ENCODE data around the gene C11orf98. TPM values are rescaled to one million over a fixed set of nuclear protein-coding genes. Genes with fewer than 3 reads are reported as not detected.
"Not testable (repeated sequence)": the region's sequence is repeated elsewhere in the genome, so short reads cannot be mapped to it uniquely, and the experiment has no call there.

The C11orf98 gene
- total RNA-seq, 2 experiments from 2014 or later: 107 to 110 TPM

DNA sequence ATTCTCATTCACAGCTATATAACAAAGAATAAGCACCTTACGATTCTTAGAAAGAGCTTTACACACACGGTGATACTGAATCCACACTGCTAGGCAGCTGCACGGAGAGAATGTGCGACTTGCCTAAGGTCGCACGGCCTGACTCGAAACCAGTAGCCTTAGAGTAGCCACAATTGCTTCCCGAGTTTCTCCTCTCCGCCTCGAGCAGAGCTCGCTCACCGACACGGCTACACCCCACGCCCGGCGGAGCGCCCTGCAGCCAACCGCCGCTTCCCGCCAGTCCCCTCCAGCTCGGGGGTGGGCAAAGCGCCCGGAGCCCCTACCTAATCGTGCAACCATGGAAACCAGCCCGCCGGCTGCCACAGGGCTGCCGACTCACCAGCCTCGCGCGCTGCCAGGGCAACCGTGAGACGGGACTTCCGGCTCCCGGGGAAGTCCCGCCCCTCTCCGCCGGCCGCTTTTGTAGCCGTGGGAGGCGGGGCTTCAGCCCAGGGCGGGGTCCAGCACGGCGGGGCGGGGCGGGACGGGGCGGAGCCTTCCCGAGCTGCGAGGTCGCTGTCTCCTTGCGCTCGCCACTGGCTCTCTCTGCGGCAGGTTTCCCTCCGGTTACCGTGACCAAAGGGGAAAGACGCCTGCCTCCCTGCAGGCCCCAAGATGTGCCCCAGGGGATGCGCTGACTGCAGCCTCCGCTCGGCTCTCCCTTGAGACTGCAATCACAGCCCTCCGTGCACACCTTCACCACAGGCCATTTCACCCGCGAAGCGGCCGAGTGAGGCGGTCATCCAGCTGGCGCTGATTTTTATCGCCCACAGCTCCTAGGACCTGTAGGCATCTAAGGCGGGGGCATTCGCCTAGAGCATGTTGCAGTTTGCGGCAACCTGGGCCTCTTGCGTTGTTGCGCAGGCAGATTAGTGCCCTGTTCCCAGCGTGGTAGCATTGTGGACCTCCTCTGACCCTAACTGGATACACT lies 41.2 kb upstream of the C11orf98 start:
- intact Hi-C loops (cut with micrococcal nuclease): loop anchor here (5.0 kb wide), 2 partner anchors 46 to 114 kb away; partner anchors contain the start of genes TUT1 and ZBTB3
- CTCF ChIA-PET: interaction anchor here (0.6 to 2.0 kb wide), 7 partner anchors 9 to 281 kb away, joined by 3 to 8 read pairs (median 4); partner anchors contain the start of genes HNRNPUL2, STX5 and TTC9C

GRCh38 chr11:62705413-62705812 lies 40.4 kb upstream of the C11orf98 start:
- H3K27ac Mint-ChIP-seq: peak overlapping the region; percentile 70
- H3K4me3 Mint-ChIP-seq: peak overlapping the region; percentile 85
- no peak for DNase-seq
- no peaks in the 10 kb centered on the region for H3K27me3 Mint-ChIP-seq
- H3K4me1 Mint-ChIP-seq (ENCODE audit: low read depth): peaks cover 45% of the 10 kb centered on the region
- peaks cover 29% of the 10 kb centered on the region for H3K36me3 Mint-ChIP-seq
- H3K9me3 Mint-ChIP-seq: no peaks in the 10 kb centered on the region
- ChIA-PET POLR2A (interaction anchor here (0.8 to 5.4 kb wide), 7 partner anchors 16 to 135 kb away, joined by 3 to 29 read pairs (median 5); partner anchors contain the start of genes B3GAT3, GANAB, INTS5 and LBHD1), CTCF (interaction anchor here (0.5 to 2.0 kb wide), 7 partner anchors 8 to 281 kb away, joined by 3 to 8 read pairs (median 4); partner anchors contain the start of genes HNRNPUL2 and TTC9C)
- intact Hi-C loops (cut with micrococcal nuclease): loop anchor here (5.0 kb wide), 2 partner anchors 47 to 113 kb away; partner anchors contain the start of genes TUT1 and ZBTB3

More for the DNA sequence above, 41.2 kb upstream of the C11orf98 start:
- Mint-ChIP-seq H3K4me1 (ENCODE audit: low read depth) (peaks cover 50% of the 10 kb centered on the region), H3K27me3 (no peaks in the 10 kb centered on the region), H3K27ac (peak overlapping the region; percentile 70), H3K9me3 (no peaks in the 10 kb centered on the region), H3K36me3 (peaks cover 30% of the 10 kb centered on the region), H3K4me3 (peak overlapping the region; percentile 85)
- DNase-seq: peak; percentile 96
- POLR2A ChIA-PET: interaction anchor here (0.8 to 5.4 kb wide), 9 partner anchors 17 to 134 kb away, joined by 3 to 29 read pairs (median 5); partner anchors contain the start of genes B3GAT3, C11orf98, CSKMT and GANAB

DNA sequence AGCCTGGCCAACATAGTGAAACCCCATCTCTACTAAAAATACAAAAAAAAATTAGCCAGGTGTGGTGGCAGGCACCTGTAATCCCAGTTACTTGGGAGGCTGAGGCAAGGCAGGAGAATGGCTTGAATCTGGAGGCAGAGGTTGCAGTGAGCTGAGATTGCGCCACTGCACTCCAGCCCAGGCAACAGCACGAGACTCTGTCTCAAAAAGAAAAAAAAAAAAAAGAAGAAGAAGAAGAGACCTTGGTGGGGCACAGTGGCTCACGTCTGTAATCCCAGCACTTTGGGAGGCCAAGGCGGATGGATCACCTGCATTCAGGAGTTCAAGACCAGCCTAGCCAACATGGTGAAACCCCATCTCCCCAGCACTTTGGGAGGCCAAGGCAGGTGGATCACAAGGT lies 38.9 kb upstream of the C11orf98 start:
- not testable (repeated sequence) for H3K4me3 Mint-ChIP-seq

GRCh38 chr11:62702246-62702645 lies 37.2 kb upstream of the C11orf98 start:
- ChIA-PET CTCF (interaction anchor here (1.6 to 1.9 kb wide), 2 partner anchors 8 to 21 kb away, joined by 5 to 9 read pairs; no protein-coding TSS in a partner anchor), POLR2A (no interaction called here)
- H3K9me3 Mint-ChIP-seq: no peaks in the 10 kb centered on the region
- no peaks in the 10 kb centered on the region for H3K27me3 Mint-ChIP-seq
- no peak overlapping the region for H3K27ac Mint-ChIP-seq
- peaks cover 18% of the 10 kb centered on the region for H3K36me3 Mint-ChIP-seq
- DNase-seq: peak; percentile 33
- intact Hi-C loops (cut with micrococcal nuclease): no loop called here
- peaks cover 24% of the 10 kb centered on the region for H3K4me1 Mint-ChIP-seq (ENCODE audit: low read depth)
- H3K4me3 Mint-ChIP-seq: no peak overlapping the region

More for the DNA sequence above, 38.9 kb upstream of the C11orf98 start:
- H3K27ac Mint-ChIP-seq; H3K9me3 Mint-ChIP-seq; H3K27me3 Mint-ChIP-seq; DNase-seq; intact Hi-C loops (cut with micrococcal nuclease); POLR2A ChIA-PET: not testable (repeated sequence)
- CTCF ChIA-PET: interaction anchor here (0.6 kb wide), 1 partner anchor 63 kb away, joined by 3 read pairs; no protein-coding TSS in a partner anchor
- Mint-ChIP-seq H3K36me3 (peaks cover 20% of the 10 kb centered on the region), H3K4me1 (ENCODE audit: low read depth) (peaks cover 39% of the 10 kb centered on the region)

DNA sequence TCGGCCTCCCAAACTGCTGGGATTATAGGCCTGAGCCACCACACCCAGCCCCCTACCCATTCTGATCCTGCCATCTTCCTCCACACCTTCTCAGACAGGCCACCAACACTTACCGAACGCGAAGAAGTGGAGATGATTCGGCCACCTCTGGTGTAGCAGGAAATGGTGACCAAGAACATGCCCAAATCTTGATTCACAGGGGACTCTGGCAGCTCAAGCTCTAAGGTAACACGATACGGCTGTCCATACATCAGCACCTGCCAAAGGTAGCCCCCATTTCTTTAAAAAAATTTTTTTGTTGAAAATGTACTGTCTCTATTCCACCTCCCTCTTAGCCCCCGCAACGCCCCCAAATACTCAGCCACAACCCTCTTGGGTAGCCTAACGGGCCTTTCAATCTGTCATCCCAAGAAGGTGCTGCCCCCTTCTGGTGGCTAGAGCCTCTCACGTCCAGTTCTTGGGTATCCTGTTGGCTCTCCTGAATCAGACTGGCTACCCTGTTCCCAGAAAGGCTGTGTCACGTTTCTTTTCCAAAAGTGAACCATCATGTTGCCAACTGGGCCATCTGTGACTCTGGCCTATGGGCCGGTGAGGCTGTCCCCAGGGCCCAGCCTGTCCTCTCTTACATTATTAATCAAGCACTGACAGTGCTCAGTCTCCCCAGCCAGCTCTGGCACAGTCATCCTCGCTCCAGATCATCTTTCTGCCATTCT lies 29.6 kb upstream of the C11orf98 start:
- ChIA-PET CTCF (interaction anchor here (0.5 to 2.7 kb wide), 40 partner anchors 8 to 313 kb away, joined by 3 to 32 read pairs (median 4); partner anchors contain the start of genes C11orf98, CSKMT, EEF1G and HNRNPUL2), POLR2A (interaction anchor here (1.5 kb wide), 1 partner anchor 103 kb away, joined by 4 read pairs; the partner anchor contains the start of gene TUT1)
- Mint-ChIP-seq H3K36me3 (peaks cover 20% of the 10 kb centered on the region), H3K4me1 (ENCODE audit: low read depth) (peaks cover 5% of the 10 kb centered on the region), H3K27ac (no peak overlapping the region), H3K4me3 (no peak overlapping the region), H3K27me3 (no peaks in the 10 kb centered on the region), H3K9me3 (no peaks in the 10 kb centered on the region)
- DNase-seq: peak; percentile 81
- intact Hi-C loops (cut with micrococcal nuclease): loop anchor here (1.0 to 5.0 kb wide), 3 partner anchors 82 to 314 kb away; partner anchors contain the start of genes EML3 and ROM1

DNA sequence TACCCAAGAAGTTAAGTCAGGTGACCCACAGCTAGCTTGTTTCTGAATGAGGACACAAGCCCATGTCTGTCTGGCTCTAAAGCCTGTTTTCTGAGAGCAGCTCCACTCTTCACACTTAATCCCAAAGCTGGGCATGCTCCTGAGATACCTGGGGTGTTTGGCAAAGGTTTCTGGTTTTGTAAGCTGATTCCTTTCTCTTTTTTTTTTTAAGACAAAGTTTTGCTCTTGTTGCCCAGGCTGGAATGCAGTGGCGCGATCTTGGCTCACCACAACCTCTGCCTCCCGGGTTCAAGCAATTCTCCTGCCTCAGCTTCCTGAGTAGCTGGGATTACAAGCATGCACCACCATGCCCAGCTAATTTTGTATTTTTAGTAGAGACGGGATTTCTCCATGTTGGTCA lies 28.6 kb upstream of the C11orf98 start:
- intact Hi-C loops (cut with micrococcal nuclease): loop anchor here (1.0 to 5.0 kb wide), 3 partner anchors 81 to 313 kb away; partner anchors contain the start of genes EML3 and ROM1

GRCh38 chr11:62689421-62690183 lies 24.6 kb upstream of the C11orf98 start, which contains the start of gene LRRN4CL:
LRRN4CL (minus strand) TSS chr11:62689530; CDS start chr11:62688508, 1,022 bp downstream.
- H3K4me1 Mint-ChIP-seq (ENCODE audit: low read depth): peaks cover under 1% of the 10 kb centered on the region
- no peak for DNase-seq
- CTCF ChIA-PET: interaction anchor here (1.0 to 1.7 kb wide), 4 partner anchors 9 to 265 kb away, joined by 3 to 5 read pairs (median 4); partner anchors contain the start of gene ZBTB3
- no peak within 1 kb of the TSS for H3K27ac Mint-ChIP-seq
- no peak within 1 kb of the TSS for H3K4me3 Mint-ChIP-seq
- peaks cover 8% of the 10 kb centered on the region for H3K27me3 Mint-ChIP-seq
- H3K9me3 Mint-ChIP-seq: no peaks in the 10 kb centered on the region
- intact Hi-C loops (cut with micrococcal nuclease): loop anchor here (5.0 kb wide), 1 partner anchor 77 kb away; the partner anchor contains the start of genes EML3 and ROM1
- peaks cover 21% of the 10 kb centered on the region for H3K36me3 Mint-ChIP-seq
- POLR2A ChIA-PET: interaction anchor here (0.6 to 1.2 kb wide), 3 partner anchors 16 to 97 kb away, joined by 3 to 4 read pairs (median 3); no protein-coding TSS in a partner anchor

More for the DNA sequence above, 28.6 kb upstream of the C11orf98 start:
- H3K27me3 Mint-ChIP-seq; H3K4me3 Mint-ChIP-seq; H3K4me1 Mint-ChIP-seq (ENCODE audit: low read depth); H3K27ac Mint-ChIP-seq; H3K9me3 Mint-ChIP-seq; DNase-seq: not testable (repeated sequence)
- peaks cover 22% of the 10 kb centered on the region for H3K36me3 Mint-ChIP-seq
- ChIA-PET POLR2A (interaction anchor here (1.1 kb wide), 2 partner anchors 16 to 22 kb away, joined by 3 read pairs; partner anchors contain the start of genes LBHD1 and UQCC3), CTCF (interaction anchor here (0.7 to 2.7 kb wide), 27 partner anchors 9 to 299 kb away, joined by 3 to 32 read pairs (median 5); partner anchors contain the start of genes C11orf98, CSKMT, EEF1G and HNRNPUL2)

DNA sequence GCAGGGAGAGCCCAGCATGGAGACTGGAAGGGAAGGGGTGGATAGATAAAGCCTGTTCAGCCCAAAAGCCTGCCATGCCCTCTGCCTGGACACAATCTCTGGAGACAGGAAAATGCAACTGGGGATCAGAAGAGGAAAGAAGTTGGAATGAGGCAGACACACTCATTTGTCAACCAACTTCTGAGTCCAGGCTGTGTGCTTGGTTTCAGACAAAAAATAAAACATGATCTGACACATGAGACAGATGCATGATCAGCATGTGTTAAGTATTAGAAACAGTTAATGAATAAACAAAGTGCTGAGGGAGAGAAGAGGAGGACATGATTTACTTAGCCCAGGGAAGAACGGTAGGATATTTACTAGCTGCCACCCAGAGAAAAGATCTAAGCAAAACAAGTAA lies 23.5 kb upstream of the C11orf98 start:
- intact Hi-C loops (cut with micrococcal nuclease): no loop called here
- Mint-ChIP-seq H3K27me3 (peaks cover 8% of the 10 kb centered on the region), H3K9me3 (no peaks in the 10 kb centered on the region), H3K36me3 (peaks cover 18% of the 10 kb centered on the region), H3K4me1 (ENCODE audit: low read depth) (no peaks in the 10 kb centered on the region), H3K27ac (no peak overlapping the region), H3K4me3 (no peak overlapping the region)
- ChIA-PET POLR2A (no interaction called here), CTCF (no interaction called here)
- no peak for DNase-seq

DNA sequence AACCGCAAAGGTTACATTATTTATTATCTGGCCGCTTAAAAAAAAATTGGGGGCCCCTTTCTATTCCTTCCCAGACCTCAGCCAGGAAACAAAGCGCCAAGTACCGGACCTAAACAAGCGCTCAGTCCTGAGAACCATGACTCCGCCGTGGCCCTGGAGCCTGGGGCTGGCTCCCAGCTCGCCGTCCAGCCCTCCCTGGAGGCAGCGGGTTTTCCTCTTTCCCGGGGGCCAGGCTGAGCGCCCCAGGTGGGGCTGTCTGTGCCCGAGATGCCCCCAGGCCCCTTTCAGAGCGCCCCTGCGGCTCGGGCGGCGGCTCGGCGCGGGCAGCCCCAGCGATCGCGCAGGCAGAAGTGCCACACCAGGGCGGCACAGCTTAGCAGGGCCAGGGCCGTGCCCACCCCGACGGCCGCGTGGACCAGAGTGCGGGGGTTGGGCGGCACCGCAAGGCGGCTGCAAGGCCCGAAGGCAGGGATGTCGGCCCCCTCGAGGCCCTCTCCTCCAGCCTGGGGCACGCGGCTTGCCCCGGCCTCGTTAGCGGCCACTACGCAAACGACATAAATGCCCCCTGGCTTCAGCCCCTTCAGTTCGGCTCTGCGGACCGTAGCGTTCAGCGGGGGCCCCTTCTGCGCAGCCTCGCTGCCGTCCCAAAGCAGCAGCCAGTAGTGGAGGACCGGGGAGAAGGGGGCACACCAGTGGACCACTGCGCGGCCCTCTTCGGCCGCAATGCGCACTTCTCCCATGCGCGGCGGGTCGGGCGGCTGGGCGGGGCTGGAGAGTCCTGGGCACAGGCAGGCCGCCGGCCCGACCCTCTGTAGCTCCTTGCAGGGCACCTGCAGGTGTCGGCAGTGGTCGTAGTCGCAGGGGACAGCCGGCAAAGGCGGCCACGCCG lies 22.7 kb upstream of the C11orf98 start:
- Mint-ChIP-seq H3K27me3 (peaks cover 8% of the 10 kb centered on the region), H3K9me3 (no peaks in the 10 kb centered on the region), H3K4me3 (no peak overlapping the region), H3K4me1 (ENCODE audit: low read depth) (no peaks in the 10 kb centered on the region), H3K27ac (no peak overlapping the region), H3K36me3 (peaks cover 15% of the 10 kb centered on the region)
- no peak for DNase-seq
- POLR2A ChIA-PET: no interaction called here
- CTCF ChIA-PET: no interaction called here
- intact Hi-C loops (cut with micrococcal nuclease): no loop called here

GRCh38 chr11:62682518-62682917 lies 17.5 kb upstream of the C11orf98 start:
- POLR2A ChIA-PET: no interaction called here

More at GRCh38 chr11:62682518-62682917, 17.5 kb upstream of the C11orf98 start:
- Mint-ChIP-seq H3K4me1 (ENCODE audit: low read depth) (peaks cover 19% of the 10 kb centered on the region), H3K4me3 (no peak overlapping the region), H3K36me3 (peaks cover 4% of the 10 kb centered on the region), H3K27ac (no peak overlapping the region), H3K27me3 (peaks cover 3% of the 10 kb centered on the region), H3K9me3 (no peaks in the 10 kb centered on the region)
- intact Hi-C loops (cut with micrococcal nuclease): no loop called here
- DNase-seq: no peak
- CTCF ChIA-PET: interaction anchor here (3.2 kb wide), 1 partner anchor 12 kb away, joined by 32 read pairs; no protein-coding TSS in a partner anchor
